ENCODE results near the gene IGF1.

IGF1 gene

DNA sequence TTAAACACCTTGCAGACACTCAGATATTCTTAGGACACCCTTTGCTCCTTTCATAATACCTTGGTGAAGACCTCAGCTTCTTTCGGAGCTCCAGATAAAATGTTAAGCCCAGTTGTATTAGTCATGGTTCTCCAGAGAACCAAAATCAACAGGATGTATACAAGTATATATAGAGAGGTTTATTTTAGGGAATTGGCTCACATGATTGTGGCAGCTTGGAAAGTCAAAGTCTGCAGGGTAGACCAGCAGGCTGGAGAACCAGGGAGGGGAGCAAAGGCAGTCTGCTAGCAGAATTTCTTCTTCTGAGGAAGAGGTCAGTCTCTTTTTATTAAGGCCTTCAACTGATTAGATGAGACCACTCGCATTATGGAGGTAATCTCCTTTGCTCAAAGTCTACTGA is 6.9 kb upstream of the IGF1 start:
- DNase-seq, result no peak

DNA sequence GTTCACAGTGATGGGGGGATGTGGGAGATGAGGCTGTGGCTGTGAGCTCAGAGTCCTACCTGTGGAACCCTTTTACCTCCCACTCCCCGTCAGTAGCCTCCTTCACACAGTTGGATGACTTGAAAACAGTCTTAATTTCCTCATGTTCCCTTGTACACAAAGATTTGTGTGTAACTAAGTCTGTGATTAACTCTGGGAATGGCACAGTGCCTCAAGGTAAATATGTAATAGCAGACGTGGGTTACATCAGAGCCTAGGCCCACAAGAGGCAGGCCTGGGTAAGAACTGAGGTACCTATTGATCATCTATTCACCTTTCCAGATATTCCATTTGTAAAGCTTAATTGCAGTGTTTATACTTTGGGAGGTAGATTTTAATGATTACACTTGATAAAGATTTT is 5.8 kb upstream of the IGF1 start:
- no peak for DNase-seq

DNA sequence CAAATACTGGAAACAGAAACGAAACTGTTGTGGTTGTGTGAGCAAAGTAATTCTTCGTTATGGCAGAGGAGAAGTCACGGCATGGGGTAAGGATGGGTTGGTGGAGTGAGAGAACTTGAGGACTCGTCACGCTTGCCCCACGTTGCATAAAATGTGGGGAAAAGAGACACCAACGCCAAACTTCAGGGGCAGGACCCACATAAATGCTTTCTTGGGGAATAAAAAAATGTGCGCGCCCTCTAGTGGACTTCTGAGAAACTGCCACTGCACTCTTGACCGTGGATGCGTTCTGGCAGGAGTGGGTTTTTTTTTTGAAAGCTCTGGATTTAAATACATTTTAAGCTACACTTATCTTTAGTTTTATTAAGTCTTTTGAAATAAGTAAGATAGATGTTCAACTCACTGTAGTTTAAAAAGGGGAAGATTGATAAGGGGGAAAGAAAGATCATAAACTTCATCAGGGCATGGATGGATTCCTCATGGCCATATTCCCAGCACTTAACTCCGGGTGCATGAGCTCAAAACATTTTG is 4.1 kb upstream of the IGF1 start:
- no peak for DNase-seq

DNA sequence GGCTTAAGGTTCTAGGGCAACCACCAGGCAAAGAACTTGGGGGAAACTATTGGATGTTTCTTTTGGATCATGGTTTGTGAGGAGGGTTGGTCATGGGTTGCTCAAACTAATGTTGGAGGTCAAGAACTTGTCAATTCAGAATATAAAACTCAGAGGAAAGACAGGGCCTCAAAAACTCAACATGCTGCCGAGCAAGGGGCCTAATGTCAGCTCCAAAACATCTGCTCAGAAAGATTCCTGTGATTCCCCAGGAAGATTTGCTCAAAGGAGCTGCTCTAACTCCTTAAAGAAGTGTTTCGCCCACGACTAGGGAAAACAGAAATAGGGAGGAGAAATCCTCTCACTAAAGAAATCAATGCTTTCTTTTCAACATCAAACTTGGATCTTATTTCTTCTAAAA is 3.7 kb upstream of the IGF1 start:
- DNase-seq, result no peak

DNA sequence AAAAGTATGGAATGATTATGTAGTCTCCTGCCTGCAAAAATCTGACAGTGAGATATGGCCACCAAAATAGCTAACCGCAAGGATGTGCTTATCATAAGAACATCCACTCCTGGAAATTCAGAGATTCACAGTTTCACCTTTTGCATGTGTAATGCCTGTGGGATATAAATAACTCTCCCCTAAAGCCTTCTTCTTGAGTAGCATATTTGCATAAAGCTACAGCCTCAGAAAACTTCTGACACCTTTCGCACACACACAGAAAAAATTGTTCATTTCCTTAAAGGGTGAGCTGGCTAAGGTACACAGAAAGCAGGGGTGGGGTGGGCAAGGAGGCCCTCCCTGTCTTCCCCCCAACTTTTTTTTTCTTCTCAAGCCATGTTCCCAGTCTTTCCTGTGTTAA is 3.1 kb upstream of the IGF1 start:
- DNase-seq, result no peak

DNA sequence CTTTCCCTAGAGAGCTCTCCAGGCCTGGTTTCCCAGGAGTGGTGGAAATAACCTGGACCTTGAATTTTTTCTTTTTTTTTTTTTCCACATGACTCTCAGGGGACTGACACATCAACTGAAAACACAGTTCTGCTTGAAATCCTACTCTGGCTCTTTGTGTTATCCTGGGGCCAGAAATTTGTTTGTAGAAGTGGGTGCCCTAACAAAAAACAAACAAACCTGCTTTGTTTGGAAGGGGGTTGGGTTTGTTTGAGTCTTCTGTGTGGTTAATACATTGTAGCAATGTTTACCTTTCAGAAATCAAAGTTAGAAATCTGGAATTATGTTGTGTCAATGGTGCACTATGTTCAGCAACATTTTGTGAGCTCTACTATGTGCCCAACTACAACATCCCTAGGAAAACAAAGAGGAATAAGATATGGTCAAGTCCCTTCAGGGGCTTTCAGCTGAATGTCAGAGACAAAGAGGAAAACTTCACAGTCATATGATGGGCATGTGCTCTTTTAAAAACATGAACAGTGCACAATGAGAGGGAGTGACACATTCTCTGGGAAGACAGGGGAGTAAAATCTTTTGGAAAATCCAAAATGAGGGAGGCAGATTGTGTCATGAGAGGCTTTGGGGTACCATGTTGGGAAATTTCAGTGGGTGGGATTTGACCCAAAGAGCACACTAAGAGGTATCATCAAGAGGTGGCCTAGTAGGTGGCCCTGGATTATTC is 1.5 kb upstream of the IGF1 start:
- no peak for DNase-seq

DNA sequence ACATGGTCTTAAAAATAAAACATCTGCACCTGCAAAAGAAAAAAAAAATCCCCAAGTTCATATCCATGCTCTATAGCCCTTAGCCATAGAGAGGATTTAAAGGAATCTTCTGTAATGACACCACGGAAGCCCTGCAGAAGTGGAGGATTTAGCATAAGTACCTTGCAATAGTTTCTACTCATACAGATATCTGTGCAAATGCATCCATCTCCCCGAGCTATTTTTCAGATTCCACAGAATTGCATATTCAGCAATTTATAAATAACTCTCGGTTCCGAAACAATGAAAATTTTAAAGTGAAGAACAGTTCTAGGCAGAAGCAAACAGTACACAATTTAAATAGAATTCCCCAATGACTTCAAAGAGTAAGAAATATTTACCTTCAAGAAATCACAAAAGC is 424 bp downstream of the IGF1 start:
- DNase-seq, result no peak

DNA sequence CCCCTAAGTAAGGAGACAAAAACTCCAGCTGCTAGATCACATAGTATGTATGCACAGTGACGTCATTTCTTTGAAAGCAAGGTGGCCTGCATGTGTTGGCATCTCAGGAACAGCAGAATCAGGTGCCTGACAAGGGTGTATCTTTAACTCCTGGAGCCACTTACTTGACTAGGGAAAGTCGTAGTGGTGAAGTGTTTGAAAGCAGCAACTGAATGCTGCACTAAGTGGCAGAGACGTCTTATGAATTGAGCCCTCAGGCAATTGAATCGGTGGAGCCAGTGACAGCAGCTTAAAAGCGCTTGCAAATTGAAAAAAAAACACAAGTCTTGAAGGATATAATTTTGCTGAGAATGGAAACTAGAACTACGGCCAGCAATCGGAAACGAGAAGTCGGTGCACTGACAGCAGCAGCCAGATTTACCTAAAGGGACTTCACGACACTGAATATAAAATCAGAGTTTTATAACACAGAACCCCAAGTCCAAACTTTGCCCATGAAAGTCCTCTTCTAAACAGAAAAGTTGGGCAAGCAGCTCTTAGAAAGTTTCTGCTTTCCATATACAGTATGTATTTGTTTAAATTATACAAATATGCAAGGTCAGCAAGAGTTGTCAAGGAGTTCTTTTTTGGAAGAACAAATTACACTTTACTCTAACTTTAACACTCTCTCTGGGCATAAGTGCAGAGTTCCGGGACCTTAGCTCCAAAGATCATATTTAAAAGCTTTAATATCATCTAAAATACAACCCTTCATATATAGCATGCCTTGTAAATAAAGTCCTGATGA is 1.1 kb downstream of the IGF1 start:
- no peak for DNase-seq

DNA sequence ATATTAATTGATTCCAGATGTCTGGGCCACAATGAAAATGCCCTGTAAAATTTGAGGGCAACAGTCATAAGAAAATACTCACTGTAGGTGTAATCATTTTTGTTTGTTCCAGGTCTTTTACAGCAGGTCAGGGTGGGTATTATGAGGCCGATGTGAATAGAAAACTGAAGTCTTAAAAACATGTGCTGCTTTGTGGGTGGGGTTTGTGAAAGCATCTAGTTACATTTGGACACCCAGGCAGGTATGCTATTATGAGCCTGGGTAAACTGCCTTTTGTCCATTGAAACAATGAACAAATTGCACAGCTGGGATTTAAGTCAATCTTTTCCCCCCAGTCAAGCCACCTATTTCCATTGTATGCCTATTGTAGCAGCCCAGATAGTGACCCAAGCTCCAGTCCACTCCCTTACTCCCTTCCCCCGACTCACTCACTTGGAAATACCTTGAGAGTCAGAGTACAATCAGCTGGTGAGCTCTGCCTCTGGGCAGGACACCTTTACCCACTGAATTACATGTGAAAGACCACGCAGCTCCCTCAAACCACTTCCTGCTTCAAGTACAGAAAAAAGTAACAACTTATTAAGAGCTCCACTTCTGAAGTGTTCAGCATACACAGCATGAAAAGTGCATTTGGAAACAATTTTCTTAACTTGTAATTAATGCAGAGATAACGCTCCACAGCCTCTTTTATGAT is 1.8 kb downstream of the IGF1 start:
- DNase-seq, result no peak

DNA sequence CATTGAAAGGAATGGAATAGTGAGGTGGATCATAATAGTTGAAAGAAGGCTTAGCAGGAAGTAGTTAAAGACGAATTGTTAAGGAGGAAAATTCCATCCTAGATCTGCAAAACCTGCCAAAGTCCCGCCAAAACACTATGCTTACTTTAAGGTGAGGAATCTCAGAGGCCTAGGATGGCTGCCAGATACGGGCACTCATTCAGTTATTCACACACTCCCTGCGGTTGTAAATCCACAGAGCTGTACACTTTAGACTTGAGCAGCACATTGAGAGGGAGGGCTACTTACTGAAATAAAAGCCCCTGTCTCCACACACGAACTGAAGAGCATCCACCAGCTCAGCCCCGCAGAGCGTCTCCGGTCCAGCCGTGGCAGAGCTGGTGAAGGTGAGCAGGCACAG is 5.0 kb downstream of the IGF1 start:
- DNase-seq, result no peak

DNA sequence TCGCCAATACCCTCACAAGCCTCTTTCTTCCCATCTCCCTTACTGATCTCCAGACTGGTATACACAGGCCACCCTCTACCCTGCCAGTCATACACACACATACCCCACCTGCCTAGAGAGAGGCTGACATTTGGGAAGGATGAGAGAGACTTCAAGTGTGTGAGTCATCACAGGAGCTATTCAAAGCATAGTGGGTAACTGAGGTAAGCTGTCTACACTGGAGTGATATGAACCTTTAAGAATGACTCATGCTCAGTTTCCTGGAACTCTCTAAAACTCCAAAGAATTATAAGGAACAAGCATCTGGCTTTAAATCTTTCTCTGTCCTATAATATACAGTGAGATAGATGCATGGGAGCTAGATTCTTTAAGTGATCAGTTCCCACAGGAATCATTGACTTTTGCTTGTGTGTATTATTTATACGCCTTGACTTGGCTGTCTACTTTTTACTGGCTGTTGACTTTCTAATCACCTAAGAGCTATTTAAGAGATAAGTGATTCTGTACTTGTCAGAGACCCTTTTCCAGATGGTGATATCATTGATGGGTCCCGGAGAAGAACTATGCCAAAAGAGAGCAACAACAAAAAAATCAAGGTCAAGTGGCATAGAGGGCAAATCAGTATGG is 5.8 kb downstream of the IGF1 start:
- no peak for DNase-seq

DNA sequence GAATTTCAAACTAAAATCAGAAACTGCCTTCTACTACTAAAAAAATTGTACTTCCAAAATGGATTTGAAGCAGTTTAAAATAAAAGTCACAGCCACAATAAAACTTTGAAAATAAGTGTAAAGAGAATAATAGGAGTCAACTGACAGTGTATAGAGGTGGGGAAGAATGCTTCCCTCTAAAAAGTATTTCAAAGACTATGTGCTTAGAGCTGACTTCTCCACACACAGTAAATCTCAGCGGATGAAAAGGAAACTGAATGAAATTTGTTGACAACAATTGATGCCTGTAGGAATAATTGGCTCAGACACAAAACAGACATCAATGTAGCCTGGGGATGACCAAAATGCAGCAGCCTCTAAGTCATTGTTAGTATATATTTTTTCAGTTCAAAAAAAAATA is 7.9 kb downstream of the IGF1 start:
- DNase-seq, result no peak

DNA sequence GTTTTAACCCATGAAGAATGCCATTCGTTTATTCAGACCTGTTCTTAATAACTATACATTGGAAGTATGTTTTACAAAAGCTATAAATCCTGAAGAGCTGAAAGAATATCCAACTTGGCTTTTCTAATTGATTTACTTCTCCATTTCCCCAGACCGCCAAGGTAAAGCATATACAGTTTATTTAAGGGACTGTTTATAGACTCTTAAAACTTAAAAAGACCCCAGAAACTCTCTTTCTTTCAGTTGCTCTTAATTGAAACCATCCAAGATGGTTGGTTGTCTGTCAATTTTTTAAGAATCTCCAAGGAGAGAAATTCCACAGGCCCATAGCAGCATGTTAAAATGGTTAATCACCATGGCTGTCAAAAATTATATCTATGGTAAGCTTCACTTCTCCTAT is 8.8 kb downstream of the IGF1 start:
- DNase-seq, result no peak

DNA sequence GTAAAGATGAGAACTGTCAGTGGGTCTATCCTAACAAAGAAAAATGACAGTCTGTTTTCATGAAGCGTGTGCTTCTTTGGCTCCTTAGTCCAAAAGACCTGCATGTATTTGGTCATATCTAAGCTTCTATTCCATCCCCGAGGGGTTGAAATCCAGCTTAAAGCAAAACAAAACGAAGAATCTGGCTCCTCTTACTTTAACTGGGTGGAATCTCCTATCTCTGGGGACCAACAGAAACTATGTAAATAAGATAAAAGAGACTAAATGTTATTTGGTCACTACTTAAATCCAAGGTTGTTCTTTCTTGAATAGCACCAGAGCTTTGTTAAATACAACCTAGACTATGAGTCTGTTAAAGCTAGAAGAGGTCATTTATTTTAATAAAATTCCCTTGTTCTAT is 9.4 kb downstream of the IGF1 start:
- no peak for DNase-seq

DNA sequence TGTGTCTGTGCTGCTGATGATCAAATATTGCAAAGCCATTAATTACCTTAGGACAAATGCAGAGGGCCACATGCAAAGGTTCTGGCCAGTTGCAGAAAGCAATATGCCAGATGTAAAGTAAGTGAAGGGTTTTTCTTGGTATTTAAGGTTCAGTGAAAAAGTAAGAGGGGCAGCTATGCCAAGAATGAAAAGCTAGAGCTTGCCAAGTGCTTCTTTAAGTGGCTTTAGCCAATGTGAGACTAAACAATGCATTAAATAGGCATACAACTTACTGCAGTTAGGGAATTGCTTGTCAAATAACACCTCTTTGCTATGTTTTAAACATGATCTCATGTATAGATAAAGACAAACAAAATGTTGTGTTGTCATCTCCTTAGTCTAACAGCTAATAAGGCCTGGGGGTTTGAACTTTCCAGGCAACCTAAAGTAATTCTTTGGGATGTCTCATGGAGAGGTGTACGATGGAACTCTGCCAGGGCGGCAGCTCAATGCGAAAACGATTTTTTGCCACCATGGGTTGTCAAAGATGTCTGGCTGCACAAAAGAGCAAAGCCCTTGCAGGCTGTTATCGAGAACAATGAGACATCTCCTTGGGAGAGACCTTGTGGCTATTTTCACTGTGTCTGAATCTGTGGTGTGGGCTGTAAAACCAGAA is 12.0 kb downstream of the IGF1 start:
- DNase-seq, result peak; percentile 51

DNA sequence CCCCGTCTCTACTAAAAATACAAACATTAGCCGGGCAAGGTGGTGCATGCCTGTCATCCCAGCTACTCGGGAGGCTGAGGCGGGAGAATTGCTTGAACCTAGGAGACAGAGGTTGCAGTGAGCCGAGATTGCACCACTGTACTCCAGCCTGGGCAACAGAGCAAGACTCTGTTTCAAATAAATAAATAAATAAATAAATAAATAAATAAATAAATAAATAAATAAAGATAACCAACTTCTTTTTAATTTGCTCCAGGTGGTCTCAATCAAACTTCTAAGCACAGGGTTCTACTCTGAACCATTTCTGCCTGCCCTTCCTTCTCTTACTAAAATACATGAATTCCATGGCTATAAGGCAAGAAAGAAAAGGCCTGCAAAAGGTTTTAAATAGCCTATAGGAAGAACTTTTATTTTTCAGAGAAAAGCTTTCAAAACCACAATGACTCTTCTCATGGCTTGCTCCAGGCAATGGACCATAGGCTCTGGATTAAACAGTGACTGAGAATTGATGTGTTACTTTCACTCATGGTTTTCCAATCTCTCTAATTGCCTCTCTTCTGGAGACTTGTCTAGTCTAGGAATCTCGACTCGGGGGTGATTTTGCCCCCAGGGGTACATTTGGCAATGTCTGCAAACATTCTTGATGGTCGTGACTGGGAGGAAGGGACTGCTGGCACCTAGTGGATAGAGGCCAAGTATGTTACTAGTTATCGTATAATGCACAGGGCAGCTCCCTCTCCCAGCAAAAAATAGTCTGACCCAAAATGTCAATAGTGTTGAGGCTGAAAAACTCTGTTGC is 14.4 kb downstream of the IGF1 start:
- DNase-seq, result no peak

DNA sequence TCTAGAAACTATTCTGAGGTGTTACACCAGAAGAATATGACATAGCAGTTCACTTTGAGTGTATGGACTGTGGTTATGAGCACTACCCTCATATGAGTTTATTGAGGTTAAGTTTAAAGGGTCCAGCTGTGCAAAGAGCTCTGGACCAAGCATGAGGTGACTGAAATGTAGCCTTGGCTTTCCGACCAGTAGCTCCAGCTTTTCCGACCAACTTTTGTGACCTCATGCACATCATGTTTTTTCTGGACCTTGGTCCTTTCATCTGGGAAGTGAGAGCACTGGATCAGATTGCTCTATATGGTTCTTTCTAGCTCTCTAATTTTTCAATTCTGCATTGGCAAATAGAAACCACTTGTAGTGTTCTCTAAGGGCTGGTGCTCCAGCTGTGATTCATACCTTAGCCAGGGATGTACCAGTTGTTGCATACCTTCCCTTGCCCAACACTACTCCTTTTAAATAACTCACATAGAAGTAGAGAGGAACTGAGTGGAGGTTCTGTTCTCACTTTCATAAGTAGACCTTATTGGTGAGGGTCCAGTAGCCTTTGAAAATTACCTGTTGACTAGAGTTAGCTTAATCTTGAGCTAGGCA is 16.6 kb downstream of the IGF1 start:
- no peak for DNase-seq

DNA sequence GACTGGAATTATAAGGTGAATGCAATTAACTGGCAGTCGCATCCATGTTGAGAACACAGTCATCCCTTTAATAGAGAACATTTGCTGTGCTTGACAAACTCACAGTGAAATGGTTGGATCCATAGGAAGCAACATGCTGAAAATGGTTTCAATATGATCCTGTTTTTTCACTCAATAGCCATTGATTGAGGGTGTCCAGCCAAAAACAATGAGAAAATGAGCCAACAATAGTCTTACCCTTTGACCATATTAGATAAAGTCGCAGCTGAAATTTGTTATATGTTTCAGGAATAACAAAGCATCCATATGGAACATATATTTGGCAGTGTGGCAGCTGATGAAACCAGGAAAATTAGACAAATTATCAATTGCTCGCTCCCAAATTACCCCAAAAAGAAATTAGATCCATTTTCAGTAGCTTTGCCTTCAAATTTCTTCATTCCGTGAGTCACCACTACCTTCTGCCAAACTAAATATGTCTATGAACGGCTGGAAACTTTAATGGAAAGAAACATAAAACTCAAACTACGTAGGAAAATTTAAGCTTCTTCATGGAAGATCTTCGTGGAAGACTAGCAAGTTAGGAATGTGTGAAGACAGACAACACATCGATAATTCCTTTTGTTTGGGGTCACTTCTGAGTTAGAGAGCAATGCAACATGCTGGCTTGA is 17.4 kb downstream of the IGF1 start:
- DNase-seq, result no peak

DNA sequence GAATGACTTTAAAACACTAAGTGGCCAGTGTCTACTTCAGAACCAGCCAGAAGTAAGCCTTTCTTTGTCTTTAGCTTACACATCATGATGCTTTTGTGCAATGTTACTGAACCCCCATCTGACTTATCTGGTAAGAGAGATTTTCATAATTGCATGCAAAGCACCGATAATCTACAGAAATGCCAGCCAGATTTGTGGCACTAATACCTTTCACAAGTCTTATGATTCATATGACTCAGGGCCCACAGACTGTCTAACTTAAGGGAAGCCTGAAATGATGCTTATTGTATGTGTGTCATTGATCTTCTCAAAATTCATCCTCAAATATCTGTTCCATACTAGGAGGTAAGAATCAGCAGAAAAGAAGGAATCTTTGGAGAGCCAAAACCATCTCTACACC is 18.0 kb downstream of the IGF1 start:
- no peak for DNase-seq

DNA sequence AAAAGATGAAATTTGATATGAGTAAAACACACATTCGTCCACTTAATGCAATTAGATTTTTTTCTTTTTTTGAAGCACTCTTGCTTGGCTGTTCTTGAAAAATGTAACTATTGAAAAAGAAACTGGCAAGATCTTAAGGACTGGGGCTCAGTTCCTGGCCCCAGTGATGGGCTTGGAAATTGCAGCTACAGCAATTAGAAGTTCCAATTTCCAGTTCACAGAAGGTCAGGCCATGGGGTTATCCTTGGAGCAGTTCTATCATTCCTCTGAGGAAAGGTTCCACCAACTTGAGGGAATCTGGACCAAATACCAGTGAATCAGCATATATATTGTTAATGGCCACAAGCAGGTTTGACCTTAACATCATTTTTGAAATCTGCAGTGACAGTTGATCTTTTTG is 18.9 kb downstream of the IGF1 start:
- DNase-seq, result no peak

DNA sequence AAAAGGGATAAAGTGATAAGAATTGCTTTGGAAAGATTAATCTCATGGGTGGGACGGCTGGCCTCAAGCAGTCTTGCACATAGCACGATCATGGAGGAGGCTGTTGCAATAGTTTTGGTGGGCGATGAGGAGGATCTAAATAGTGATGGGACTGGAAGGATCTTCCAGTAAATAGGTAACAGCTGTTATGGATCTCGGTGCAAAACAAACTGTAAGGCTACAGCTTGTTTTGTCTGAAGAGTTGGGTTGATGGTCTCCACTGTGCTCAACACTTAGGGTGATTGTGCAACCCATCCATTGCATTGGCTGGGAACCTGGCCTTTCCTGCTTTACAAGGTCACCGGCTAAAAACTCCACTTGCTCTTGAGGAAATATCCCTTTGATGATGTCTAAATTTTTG is 21.0 kb downstream of the IGF1 start:
- DNase-seq, result no peak
